SJCRH30 (cell line): ENCODE results near the gene PRKCB. TPM values are rescaled to one million over a fixed set of nuclear protein-coding genes. Genes with fewer than 3 reads are reported as not detected.

Experiments used
- DNase-seq, 2 experiments: peaks; one replicate each; pipeline ENCODE4 v3.0.0-alpha.2; 2015 to 2020
- H3K27ac ChIP-seq: fragments of 250-450 bp; sonication (Bioruptor Pico); 2 replicates; pipeline ENCODE4 v1.5.1; 2020; ENCODE audit warnings: mild to moderate bottlenecking, moderate library complexity
- H3K27me3 ChIP-seq: fragments of 250-450 bp; sonication (Bioruptor Pico); 2 replicates; pipeline ENCODE4 v1.5.1; 2020; ENCODE audit warnings: mild to moderate bottlenecking, moderate library complexity
- H3K36me3 ChIP-seq: fragments of 250-450 bp; sonication (Bioruptor Pico); 2 replicates; pipeline ENCODE4 v1.5.1; 2020; ENCODE audit warnings: mild to moderate bottlenecking, moderate library complexity
- H3K4me1 ChIP-seq: fragments of 250-450 bp; sonication (Bioruptor Pico); 2 replicates; pipeline ENCODE4 v1.5.1; 2020; ENCODE audit warnings: mild to moderate bottlenecking, moderate library complexity
- H3K4me3 ChIP-seq: fragments of 250-450 bp; sonication (Bioruptor Pico); 2 replicates; pipeline ENCODE4 v1.5.1; 2020; ENCODE audit warnings: mild to moderate bottlenecking, moderate library complexity
- H3K9me3 ChIP-seq: fragments of 250-450 bp; sonication (Bioruptor Pico); replicated peaks from 2 replicates; pipeline ENCODE4 v1.5.1; 2020; ENCODE audit warnings: mild to moderate bottlenecking, moderate library complexity
- total RNA-seq: library from RNA; depleted of rRNA; stranded (reverse); fragments of >200 nt; shearing (Covaris generic); gene quantifications from 2 replicates; pipeline ENCODE4 v1.2.3, GENCODE V29; 2014

The PRKCB gene
- total RNA-seq, 1 experiment from 2014 or later = not detected

DNA sequence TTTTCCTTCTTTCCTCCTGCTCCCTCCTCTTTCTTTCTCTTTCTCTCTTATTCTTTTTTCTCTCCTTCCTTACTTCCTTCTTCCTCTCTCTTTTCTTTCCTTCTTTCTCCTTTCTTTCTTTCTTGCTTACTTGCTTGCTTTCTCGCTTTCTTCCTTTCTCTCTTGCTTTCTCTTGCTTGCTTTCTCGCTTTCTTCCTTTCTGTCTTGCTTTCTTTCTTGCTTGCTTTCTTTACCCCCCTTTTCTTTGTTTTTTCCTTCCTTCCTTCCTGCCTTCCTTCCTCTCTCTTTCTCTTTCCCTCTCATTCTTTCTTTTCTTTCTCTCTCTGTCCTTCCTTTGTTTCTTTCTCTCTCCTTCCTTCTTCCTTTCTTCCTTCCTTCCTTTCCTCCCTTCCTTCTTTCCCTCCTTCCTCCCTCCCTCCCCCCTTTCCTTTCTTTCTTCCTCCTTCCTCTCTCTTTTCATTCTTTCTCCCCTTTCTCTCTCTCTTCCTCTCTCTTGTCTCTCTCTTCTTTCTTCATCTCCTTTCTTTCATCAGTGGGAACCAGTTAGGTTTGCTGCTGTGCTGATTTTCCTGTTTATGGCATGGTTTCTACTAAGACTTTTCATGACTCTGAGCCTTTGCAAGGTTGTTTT is 277.4 kb downstream of the PRKCB start:
- peaks cover 6% of the 10 kb centered on the region; the same call in 1 of the 2 replicates for H3K27me3 ChIP-seq
- no peak overlapping the region for H3K27ac ChIP-seq
- H3K36me3 ChIP-seq = no peaks in the 10 kb centered on the region
- no peak overlapping the region for H3K4me3 ChIP-seq
- DNase-seq = no peak
- no peaks in the 10 kb centered on the region for H3K9me3 ChIP-seq
- no peaks in the 10 kb centered on the region for H3K4me1 ChIP-seq

DNA sequence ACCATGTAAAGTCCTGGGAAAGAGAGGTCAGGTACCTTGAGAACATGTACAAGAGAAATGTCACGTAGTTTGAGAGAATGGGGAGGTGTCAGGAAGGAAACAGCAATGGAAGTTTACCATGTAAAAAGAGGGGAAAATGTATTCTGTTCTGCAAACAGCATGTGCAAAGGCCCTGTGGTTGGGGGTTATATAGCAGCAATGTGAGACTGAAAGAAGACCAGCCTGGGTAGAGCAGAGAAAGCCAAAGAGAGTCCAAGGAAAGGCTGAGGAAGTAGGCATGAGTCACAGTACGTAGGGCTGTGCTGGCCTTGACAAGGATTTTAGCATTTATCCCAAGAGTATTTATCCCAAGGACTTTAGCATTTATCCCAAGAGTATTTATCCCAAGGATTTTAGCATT is 279.1 kb downstream of the PRKCB start:
- DNase-seq = no peak
- no peak overlapping the region for H3K4me3 ChIP-seq
- H3K27ac ChIP-seq = no peak overlapping the region
- H3K27me3 ChIP-seq = peaks cover 8% of the 10 kb centered on the region; the same call in 1 of the 2 replicates
- H3K36me3 ChIP-seq = no peaks in the 10 kb centered on the region
- no peaks in the 10 kb centered on the region for H3K9me3 ChIP-seq
- no peaks in the 10 kb centered on the region for H3K4me1 ChIP-seq

DNA sequence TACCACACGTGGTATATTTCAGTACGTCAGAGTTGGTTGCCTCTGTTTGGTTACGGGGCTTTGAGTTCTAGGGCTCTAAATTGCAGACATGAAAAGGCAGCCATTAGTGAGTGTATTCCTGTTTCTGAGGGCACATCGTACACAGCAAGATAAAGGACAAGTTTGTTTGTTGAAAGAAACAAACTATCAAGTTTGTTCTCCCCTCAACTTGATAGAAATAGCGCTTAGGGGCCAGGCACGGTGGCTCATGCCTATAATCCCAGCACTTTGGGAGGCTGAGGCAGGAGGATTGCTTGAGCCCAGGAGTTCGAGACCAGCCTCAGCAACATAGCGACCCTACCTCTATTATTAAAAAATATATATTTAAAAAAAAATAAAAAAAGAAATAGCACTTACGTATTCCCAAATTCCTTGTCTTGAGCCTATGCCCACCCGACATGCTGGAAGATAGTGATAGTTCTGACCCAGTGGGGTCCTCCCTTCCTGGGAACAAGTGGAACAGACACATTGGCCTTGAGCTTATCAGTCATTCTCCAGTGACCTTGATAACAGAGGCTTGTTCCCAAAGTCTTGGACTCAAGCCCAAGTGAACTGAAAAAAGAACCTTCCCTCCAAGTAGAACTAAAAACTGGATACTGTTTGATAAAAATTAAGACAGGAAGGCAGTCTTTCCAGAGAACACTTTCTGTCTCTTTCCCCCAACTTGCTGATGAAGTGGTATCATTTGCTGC is 280.4 kb downstream of the PRKCB start:
- Histone ChIP-seq H3K27ac (no peak overlapping the region), H3K4me1 (no peaks in the 10 kb centered on the region), H3K9me3 (no peaks in the 10 kb centered on the region), H3K27me3 (peaks cover 8% of the 10 kb centered on the region; the same call in 1 of the 2 replicates), H3K4me3 (no peak overlapping the region), H3K36me3 (no peaks in the 10 kb centered on the region)
- no peak for DNase-seq

DNA sequence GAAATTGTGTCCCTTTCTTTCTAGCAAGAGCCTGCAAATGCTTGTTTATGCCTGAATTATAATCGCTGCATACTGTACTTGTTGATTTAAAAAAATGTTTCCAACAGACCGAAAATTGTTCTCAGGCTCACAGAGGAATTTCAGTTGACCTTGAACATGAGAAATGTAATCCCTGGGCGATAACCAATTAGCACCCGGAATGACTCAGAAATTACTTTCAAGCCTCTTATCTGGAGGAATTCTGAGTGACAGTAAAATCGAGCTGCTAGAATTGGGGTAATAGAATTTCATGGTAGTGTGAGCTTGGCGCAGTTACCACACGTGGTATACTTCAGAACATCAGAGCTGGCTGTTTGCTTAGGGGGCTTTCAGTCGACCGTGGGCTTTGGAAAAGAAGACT is 281.2 kb downstream of the PRKCB start:
- no peak for DNase-seq
- Histone ChIP-seq H3K4me3 (no peak overlapping the region), H3K36me3 (no peaks in the 10 kb centered on the region), H3K27ac (no peak overlapping the region), H3K4me1 (no peaks in the 10 kb centered on the region), H3K9me3 (no peaks in the 10 kb centered on the region), H3K27me3 (peaks cover 8% of the 10 kb centered on the region; the same call in 1 of the 2 replicates)

DNA sequence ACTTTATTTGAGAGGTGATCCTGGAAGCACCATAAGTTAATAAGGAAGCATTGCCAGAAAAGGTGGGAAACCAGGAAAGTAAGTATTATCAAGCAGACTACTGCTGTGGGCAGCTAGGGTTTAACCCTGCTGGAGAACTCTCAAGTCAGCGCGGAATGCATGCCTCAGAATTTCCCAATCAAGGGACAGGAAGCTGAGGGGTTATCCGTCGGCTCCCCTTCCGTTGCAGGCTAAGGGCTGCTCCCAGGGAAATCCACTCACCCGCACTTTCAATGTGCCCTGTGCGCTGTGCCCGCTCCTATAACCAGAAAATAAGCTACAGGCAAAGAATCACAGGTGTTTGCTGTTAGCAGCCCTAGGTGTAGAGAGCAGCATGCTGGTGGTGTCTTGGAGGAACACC is 281.9 kb downstream of the PRKCB start:
- Histone ChIP-seq H3K9me3 (no peaks in the 10 kb centered on the region), H3K27me3 (peaks cover 8% of the 10 kb centered on the region; the same call in 1 of the 2 replicates), H3K4me3 (no peak overlapping the region), H3K36me3 (no peaks in the 10 kb centered on the region), H3K4me1 (no peaks in the 10 kb centered on the region), H3K27ac (no peak overlapping the region)
- DNase-seq = no peak

DNA sequence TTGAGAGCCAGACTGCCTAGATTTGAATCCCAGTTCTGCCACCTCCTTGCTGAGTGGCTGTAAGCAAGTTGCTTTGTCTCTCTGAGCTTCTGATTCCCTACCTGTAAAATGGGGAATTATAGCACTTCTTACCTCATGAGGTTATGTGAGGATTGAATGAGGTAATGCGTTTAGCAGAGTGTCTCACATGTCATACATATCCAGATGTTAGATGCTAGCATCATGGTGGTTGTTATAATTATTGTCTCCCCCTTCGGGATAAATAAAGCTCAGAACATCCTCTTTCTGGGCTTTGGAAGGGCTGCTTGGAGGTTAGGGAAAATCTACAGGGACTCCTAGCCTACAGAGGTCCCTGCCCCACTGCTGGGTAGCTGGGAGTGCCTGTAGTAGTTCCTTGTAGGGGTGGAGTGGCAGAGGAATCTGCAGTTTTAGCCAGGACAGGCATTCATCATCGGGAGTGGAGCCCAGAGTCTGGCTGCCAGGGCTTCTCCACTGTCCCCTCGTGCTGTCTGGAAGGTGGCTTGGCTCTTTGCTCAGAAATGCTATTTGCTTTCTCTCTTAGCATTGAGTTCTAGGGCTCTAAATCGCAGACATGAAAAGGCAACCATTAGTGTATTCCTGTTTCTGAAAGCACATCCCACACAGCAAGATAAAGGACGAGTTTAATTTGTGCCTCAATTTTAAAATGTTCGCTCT is 282.5 kb downstream of the PRKCB start:
- Histone ChIP-seq H3K4me1 (no peaks in the 10 kb centered on the region), H3K36me3 (no peaks in the 10 kb centered on the region), H3K4me3 (no peak overlapping the region), H3K27me3 (peaks cover 8% of the 10 kb centered on the region; the same call in 1 of the 2 replicates), H3K27ac (no peak overlapping the region), H3K9me3 (no peaks in the 10 kb centered on the region)
- DNase-seq = no peak

DNA sequence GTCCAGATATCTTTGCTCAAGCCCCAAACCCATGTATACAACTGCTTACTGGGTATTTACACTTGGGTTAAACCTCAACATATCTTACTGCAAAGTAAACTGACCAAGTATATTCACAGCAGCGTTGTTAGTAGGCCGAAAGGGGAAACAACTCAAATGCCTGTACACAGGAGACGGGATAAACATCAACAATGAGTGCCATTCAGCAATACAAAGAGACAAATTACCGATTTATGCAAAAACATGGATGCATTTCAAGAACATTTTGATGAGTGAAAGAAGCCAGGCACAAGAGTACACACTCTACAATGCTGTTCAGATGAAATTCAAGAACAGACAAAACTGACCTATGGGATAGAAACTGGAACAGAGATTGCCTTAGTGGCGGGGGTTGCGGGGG is 284.0 kb downstream of the PRKCB start:
- Histone ChIP-seq H3K9me3 (no peaks in the 10 kb centered on the region), H3K27ac (no peak overlapping the region), H3K36me3 (no peaks in the 10 kb centered on the region), H3K27me3 (peaks cover 8% of the 10 kb centered on the region; the same call in 1 of the 2 replicates), H3K4me1 (no peaks in the 10 kb centered on the region), H3K4me3 (no peak overlapping the region)
- no peak for DNase-seq

DNA sequence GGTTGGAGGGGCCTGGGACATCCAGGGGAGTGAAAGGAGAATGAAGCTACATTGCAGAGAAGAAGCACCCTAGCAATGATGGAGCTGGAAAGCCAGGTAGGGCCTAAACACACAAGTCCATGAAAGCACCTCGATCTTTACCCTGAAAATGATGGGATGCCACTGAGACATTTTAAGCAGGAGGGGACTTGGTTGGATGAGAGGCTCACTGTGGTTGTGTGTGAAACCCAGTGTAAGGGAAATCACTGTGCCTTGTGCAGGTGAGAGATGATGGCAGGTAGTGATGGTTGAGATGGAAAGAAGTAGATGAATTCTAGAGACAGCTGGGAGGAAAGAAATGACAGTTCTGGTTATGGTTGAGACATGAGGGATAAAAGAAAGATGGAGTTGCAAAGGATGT is 287.5 kb downstream of the PRKCB start:
- Histone ChIP-seq H3K27ac (no peak overlapping the region), H3K27me3 (peaks cover 1% of the 10 kb centered on the region; the same call in 1 of the 2 replicates), H3K9me3 (no peaks in the 10 kb centered on the region), H3K4me3 (no peak overlapping the region), H3K36me3 (no peaks in the 10 kb centered on the region), H3K4me1 (no peaks in the 10 kb centered on the region)
- DNase-seq = no peak

DNA sequence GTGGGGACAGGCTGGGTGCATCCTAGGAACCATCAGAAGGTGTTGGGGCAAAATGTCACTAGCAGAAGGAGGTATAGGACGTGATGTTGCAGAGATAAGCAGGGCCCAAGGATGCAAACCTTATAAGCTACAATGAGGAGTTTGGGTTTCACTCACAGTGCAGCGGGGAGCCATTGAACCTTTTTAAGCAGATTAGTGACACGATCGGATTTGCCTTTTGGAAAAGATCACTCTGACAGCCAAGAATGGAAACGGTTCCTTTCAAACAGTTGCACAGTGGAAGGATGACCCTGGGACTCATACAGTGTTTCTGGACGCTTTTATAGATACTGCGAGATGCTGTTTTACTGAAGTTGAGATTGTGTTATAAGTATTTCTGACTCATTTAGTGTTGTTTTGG is 288.5 kb downstream of the PRKCB start:
- no peak overlapping the region for H3K27ac ChIP-seq
- no peak for DNase-seq

DNA sequence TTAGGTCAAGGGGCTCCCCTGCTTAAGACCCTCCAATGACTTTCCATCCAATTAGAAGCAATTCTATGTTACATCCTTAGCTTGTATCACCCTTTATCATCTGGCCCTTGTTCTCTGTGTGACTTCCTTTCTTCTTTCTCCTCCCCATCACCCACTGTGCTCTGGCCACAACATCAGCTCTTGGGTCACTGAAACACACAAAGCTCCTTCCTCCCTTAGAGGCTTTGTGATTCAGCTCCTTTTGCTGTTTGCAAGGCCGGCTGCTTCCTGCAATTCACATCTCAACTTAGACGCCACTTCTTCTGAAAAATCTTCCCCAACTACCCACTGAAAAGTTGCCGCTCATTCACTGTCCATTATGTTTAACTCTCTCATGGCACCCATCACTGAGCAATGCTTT is 289.4 kb downstream of the PRKCB start:
- Histone ChIP-seq H3K4me3 (no peak overlapping the region), H3K9me3 (no peaks in the 10 kb centered on the region), H3K4me1 (no peaks in the 10 kb centered on the region), H3K36me3 (no peaks in the 10 kb centered on the region), H3K27ac (no peak overlapping the region), H3K27me3 (no peaks in the 10 kb centered on the region)
- no peak for DNase-seq

More for the DNA sequence above, 288.5 kb downstream of the PRKCB start:
- no peak overlapping the region for H3K4me3 ChIP-seq
- H3K27me3 ChIP-seq = no peaks in the 10 kb centered on the region
- no peaks in the 10 kb centered on the region for H3K4me1 ChIP-seq
- H3K36me3 ChIP-seq = no peaks in the 10 kb centered on the region
- no peaks in the 10 kb centered on the region for H3K9me3 ChIP-seq

DNA sequence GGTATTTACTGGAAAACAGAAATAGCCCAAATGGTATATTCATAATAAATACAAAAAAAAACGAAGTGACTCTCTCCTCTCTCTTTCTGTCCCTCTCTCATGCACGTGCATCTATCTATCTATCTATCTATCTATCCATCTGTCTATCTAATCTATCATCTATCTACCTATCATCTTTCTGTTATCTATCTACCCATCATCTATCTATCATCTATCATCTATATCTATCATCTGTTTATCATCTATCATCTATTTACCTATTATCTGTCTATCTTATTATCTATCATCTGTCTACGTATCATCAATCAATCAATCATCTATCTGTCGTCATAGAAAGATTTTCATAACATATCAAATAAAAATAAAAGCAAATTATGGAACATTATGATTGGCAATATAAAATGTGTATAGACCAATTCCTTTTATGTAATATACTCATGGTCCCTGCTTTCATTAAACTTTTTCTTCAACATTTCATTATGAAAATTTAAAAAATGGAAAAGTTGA is 293.7 kb downstream of the PRKCB start:
- H3K36me3 ChIP-seq = no peaks in the 10 kb centered on the region
- no peaks in the 10 kb centered on the region for H3K9me3 ChIP-seq
- DNase-seq = no peak
- no peak overlapping the region for H3K27ac ChIP-seq
- no peaks in the 10 kb centered on the region for H3K4me1 ChIP-seq
- no peak overlapping the region for H3K4me3 ChIP-seq
- no peaks in the 10 kb centered on the region for H3K27me3 ChIP-seq

DNA sequence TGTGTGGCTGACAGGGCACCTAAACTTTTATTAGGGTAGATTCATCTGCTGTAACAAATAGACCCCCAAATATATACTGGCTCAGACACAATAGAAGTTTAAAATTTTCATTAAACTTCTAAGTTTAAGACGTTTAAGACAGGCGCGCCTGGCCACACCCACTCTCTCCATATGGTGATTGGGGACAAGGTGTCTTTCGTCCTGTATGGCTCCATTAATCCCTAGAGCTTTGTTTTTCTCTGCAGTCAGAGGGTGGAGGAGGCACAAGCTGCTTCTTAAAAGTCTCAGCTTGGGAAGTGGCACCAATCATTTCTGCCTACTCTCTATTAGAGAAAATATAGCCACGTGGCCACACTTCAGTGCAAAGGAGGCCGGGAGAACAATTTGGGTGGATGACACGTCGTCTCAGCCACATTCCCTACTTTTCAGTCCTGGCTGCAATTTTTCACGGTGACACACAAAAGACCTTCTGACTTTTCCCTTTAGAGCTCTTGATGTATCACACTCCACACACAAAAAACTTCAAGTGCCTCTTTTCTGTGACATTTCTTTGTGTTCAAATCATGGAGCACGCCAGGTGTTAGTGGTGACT is 294.8 kb downstream of the PRKCB start:
- Histone ChIP-seq H3K9me3 (no peaks in the 10 kb centered on the region), H3K4me3 (no peak overlapping the region), H3K27me3 (no peaks in the 10 kb centered on the region), H3K36me3 (no peaks in the 10 kb centered on the region), H3K27ac (no peak overlapping the region), H3K4me1 (no peaks in the 10 kb centered on the region)
- no peak for DNase-seq

DNA sequence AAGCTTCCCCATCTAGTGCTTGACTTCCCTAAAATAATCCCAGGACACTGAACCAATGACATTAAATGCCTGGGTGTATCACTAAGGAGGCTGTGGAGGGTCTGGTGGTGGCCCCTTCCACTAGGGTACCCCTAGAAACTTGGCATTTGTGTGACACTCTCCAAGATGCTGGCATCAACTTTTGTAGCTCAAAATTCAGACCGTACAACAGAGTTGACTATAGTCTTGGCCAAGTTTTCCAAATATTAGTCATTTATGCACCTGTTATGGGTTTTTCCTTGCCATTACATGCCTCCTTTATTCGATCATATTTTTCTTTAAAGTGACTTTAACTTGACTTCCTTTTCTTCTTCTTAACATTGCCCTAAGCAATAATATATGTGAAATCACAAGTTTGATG is 295.5 kb downstream of the PRKCB start:
- Histone ChIP-seq H3K36me3 (no peaks in the 10 kb centered on the region), H3K27me3 (no peaks in the 10 kb centered on the region), H3K9me3 (no peaks in the 10 kb centered on the region), H3K4me1 (no peaks in the 10 kb centered on the region), H3K27ac (no peak overlapping the region), H3K4me3 (no peak overlapping the region)
- no peak for DNase-seq

DNA sequence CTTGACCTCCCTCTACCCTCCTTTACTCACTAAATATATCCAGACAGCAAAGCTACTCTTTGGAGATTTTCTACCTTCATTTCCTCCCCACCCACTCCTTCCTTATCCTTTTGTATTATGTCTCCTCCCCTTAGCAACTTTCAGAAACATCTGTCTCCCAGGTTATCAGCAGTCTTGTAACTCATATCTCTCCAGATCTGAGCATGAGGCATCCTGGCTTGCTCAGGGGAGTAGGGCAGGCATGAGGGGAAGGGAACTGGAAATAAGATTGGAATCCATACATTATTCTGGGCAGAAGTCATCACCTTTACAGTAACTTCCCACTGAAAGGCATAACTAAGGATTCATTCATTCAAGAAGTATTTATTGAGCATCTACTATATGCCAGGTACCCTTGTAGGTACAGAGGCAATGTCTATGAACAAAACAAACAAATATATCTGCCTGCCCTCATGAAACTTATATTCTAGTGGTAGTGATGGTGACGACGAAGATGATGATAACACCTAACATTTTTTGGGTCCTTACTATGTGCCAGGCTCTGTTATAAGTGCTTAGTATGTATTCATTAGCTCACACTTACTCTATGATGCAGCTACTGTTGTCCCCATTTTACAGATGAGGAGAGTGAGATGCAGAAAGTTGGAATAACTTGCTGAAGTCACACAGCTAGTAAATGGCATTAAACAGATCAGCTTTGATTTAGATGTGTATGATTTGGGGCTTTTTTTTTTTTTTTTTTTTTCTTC is 296.4 kb downstream of the PRKCB start:
- DNase-seq = no peak
- Histone ChIP-seq H3K9me3 (no peaks in the 10 kb centered on the region), H3K36me3 (no peaks in the 10 kb centered on the region), H3K27ac (no peak overlapping the region), H3K4me1 (no peaks in the 10 kb centered on the region), H3K27me3 (no peaks in the 10 kb centered on the region), H3K4me3 (no peak overlapping the region)
